ENCODE data around the gene SMURF2.

DNA sequence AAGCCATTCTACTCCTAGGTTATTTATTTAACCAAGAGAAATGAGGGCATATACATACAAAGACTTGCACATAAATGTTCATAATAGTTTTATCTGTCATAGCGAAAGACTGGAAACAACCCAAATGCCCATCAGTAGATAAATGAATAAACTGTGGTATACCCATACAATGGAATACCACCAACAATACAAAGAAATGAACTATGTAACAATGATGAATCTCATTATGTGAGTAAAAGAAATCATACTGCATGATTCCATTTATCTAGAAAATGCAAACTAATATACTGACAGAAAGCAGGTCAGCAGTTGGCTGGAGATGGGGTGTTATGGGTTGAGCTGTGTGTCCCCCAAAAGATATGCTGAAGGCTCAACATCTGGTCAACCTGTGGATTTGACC lies 98.0 kb downstream of the SMURF2 start:
- no peak for TF ChIP-seq HMGA2 (CRISPR knock-in tag; IDR thresholded peaks at IDR 0.05)
- no peak for TF ChIP-seq USF2 (CRISPR knock-in tag; IDR thresholded peaks at IDR 0.05)
- no peak for TF ChIP-seq CTCF (IDR thresholded peaks at IDR 0.05)
- TF ChIP-seq, protein P1, sequence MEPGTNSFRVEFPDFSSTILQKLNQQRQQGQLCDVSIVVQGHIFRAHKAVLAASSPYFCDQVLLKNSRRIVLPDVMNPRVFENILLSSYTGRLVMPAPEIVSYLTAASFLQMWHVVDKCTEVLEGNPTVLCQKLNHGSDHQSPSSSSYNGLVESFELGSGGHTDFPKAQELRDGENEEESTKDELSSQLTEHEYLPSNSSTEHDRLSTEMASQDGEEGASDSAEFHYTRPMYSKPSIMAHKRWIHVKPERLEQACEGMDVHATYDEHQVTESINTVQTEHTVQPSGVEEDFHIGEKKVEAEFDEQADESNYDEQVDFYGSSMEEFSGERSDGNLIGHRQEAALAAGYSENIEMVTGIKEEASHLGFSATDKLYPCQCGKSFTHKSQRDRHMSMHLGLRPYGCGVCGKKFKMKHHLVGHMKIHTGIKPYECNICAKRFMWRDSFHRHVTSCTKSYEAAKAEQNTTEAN (CRISPR knock-in tag; IDR thresholded peaks at IDR 0.05), result no peak
- no peak for TF ChIP-seq ZNF263 (CRISPR knock-in tag; IDR thresholded peaks at IDR 0.05; ENCODE audit: low read depth)
- no peak for TF ChIP-seq AFF4 (CRISPR knock-in tag; IDR thresholded peaks at IDR 0.05; ENCODE audit: borderline replicate concordance)
- TF ChIP-seq CREM (CRISPR knock-in tag; IDR thresholded peaks at IDR 0.05), result no peak
- TF ChIP-seq FOXP4 (CRISPR knock-in tag; IDR thresholded peaks at IDR 0.05), result no peak
- no peak for TF ChIP-seq TEAD1 (CRISPR knock-in tag; IDR thresholded peaks at IDR 0.05)
- TF ChIP-seq, protein P2, sequence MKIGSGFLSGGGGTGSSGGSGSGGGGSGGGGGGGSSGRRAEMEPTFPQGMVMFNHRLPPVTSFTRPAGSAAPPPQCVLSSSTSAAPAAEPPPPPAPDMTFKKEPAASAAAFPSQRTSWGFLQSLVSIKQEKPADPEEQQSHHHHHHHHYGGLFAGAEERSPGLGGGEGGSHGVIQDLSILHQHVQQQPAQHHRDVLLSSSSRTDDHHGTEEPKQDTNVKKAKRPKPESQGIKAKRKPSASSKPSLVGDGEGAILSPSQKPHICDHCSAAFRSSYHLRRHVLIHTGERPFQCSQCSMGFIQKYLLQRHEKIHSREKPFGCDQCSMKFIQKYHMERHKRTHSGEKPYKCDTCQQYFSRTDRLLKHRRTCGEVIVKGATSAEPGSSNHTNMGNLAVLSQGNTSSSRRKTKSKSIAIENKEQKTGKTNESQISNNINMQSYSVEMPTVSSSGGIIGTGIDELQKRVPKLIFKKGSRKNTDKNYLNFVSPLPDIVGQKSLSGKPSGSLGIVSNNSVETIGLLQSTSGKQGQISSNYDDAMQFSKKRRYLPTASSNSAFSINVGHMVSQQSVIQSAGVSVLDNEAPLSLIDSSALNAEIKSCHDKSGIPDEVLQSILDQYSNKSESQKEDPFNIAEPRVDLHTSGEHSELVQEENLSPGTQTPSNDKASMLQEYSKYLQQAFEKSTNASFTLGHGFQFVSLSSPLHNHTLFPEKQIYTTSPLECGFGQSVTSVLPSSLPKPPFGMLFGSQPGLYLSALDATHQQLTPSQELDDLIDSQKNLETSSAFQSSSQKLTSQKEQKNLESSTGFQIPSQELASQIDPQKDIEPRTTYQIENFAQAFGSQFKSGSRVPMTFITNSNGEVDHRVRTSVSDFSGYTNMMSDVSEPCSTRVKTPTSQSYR (CRISPR knock-in tag; IDR thresholded peaks at IDR 0.05), result no peak
- TF ChIP-seq SP1 (CRISPR knock-in tag; conservative IDR thresholded peaks at IDR 0.05), result no peak
- TF ChIP-seq, protein P3, sequence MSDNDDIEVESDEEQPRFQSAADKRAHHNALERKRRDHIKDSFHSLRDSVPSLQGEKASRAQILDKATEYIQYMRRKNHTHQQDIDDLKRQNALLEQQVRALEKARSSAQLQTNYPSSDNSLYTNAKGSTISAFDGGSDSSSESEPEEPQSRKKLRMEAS (CRISPR knock-in tag; IDR thresholded peaks at IDR 0.05), result no peak
- TF ChIP-seq CDX4 (CRISPR knock-in tag; IDR thresholded peaks at IDR 0.05; ENCODE audit: borderline replicate concordance), result no peak
- TF ChIP-seq, protein P4, sequence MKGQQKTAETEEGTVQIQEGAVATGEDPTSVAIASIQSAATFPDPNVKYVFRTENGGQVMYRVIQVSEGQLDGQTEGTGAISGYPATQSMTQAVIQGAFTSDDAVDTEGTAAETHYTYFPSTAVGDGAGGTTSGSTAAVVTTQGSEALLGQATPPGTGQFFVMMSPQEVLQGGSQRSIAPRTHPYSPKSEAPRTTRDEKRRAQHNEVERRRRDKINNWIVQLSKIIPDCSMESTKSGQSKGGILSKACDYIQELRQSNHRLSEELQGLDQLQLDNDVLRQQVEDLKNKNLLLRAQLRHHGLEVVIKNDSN (CRISPR knock-in tag; IDR thresholded peaks at IDR 0.05), result no peak

Measured in WTC11 (cell line).